ENCODE data around the gene SEMA3D. TPM values are rescaled to one million over a fixed set of nuclear protein-coding genes. Genes with fewer than 3 reads are reported as not detected.

The SEMA3D gene
- total RNA-seq (2022), result 0.91 and 2.0 TPM in 2 replicates
- Bru-seq, nascent RNA, result percentile 22 among the genes with signal in this experiment
- BruChase-seq, experiment 1, labeled RNA remaining after a 6-hour chase, result percentile 21 among the genes with signal in this experiment
- BruChase-seq, experiment 2, labeled RNA remaining after a 2-hour chase, result percentile 16 among the genes with signal in this experiment
- long read RNA-seq, partial matches to known transcripts, result 2 of 4 reads
- long read RNA-seq, other reads (novel, unspliced or antisense), result 2 of 4 reads

- CTCF ChIA-PET, result interaction anchor here (1.0 to 2.3 kb wide), 2 partner anchors 277 to 643 kb away, joined by 3 to 10 read pairs; no protein-coding TSS in a partner anchor
- no TSS peak for BruUV-seq (replicated peaks)
These were observed at the start of gene SEMA3D for GRCh38 chr7:85186521-85187241. Gene SEMA3D (minus strand): TSS chr7:85187056. CDS start chr7:85121891, 65,165 bp downstream.

GRCh38 chr7:85234730-85235129 is 47.9 kb upstream of the SEMA3D start:
- Mint-ChIP-seq H3K4me3 (ENCODE audit: low read depth, unreplicated experiment) (no peak overlapping the region), H3K4me1 (ENCODE audit: low read depth, unreplicated experiment) (no peaks in the 10 kb centered on the region), H3K36me3 (ENCODE audit: insufficient read depth, unreplicated experiment) (no peaks in the 10 kb centered on the region), H3K9me3 (ENCODE audit: low read depth, unreplicated experiment) (no peaks in the 10 kb centered on the region), H3K27me3 (ENCODE audit: unreplicated experiment) (no peaks in the 10 kb centered on the region), H3K27ac (ENCODE audit: unreplicated experiment) (no peak overlapping the region)
- no peak for DNase-seq
- TF ChIP-seq CTCF (IDR thresholded peaks at IDR 0.05; ENCODE audit: unreplicated experiment), result no peak
- BruUV-seq (replicated peaks), result no TSS peak
- CTCF ChIA-PET, result no interaction called here
- intact Hi-C loops (cut with micrococcal nuclease; ENCODE audit: unreplicated experiment), result no loop called here

More at GRCh38 chr7:85186521-85187241, at the start of gene SEMA3D:
- peak; percentile 77 for TF ChIP-seq CTCF (IDR thresholded peaks at IDR 0.05; ENCODE audit: unreplicated experiment)
- Mint-ChIP-seq H3K27ac (ENCODE audit: unreplicated experiment) (peak within 1 kb of the TSS; percentile 22), H3K4me3 (ENCODE audit: low read depth, unreplicated experiment) (peak within 1 kb of the TSS; percentile 96), H3K36me3 (ENCODE audit: insufficient read depth, unreplicated experiment) (peaks cover 16% of the 10 kb centered on the region), H3K9me3 (ENCODE audit: low read depth, unreplicated experiment) (no peaks in the 10 kb centered on the region), H3K4me1 (ENCODE audit: low read depth, unreplicated experiment) (no peaks in the 10 kb centered on the region), H3K27me3 (ENCODE audit: unreplicated experiment) (no peaks in the 10 kb centered on the region)
- peak; percentile 84 for DNase-seq
- intact Hi-C loops (cut with micrococcal nuclease; ENCODE audit: unreplicated experiment), result loop anchor here (2.0 to 5.0 kb wide), 3 partner anchors 368 to 666 kb away; no protein-coding TSS in a partner anchor

GRCh38 chr7:85232068-85232467 is 45.2 kb upstream of the SEMA3D start:
- Mint-ChIP-seq H3K27me3 (ENCODE audit: unreplicated experiment) (no peaks in the 10 kb centered on the region), H3K27ac (ENCODE audit: unreplicated experiment) (no peak overlapping the region), H3K4me3 (ENCODE audit: low read depth, unreplicated experiment) (no peak overlapping the region), H3K4me1 (ENCODE audit: low read depth, unreplicated experiment) (no peaks in the 10 kb centered on the region), H3K36me3 (ENCODE audit: insufficient read depth, unreplicated experiment) (no peaks in the 10 kb centered on the region), H3K9me3 (ENCODE audit: low read depth, unreplicated experiment) (no peaks in the 10 kb centered on the region)
- no TSS peak for BruUV-seq (replicated peaks)
- CTCF ChIA-PET, result no interaction called here
- TF ChIP-seq CTCF (IDR thresholded peaks at IDR 0.05; ENCODE audit: unreplicated experiment), result no peak
- DNase-seq, result no peak
- intact Hi-C loops (cut with micrococcal nuclease; ENCODE audit: unreplicated experiment), result no loop called here

GRCh38 chr7:85230623-85231022 is 43.8 kb upstream of the SEMA3D start:
- Mint-ChIP-seq H3K27ac (ENCODE audit: unreplicated experiment) (no peak overlapping the region), H3K4me1 (ENCODE audit: low read depth, unreplicated experiment) (no peaks in the 10 kb centered on the region), H3K4me3 (ENCODE audit: low read depth, unreplicated experiment) (no peak overlapping the region), H3K27me3 (ENCODE audit: unreplicated experiment) (no peaks in the 10 kb centered on the region), H3K9me3 (ENCODE audit: low read depth, unreplicated experiment) (no peaks in the 10 kb centered on the region), H3K36me3 (ENCODE audit: insufficient read depth, unreplicated experiment) (no peaks in the 10 kb centered on the region)
- no TSS peak for BruUV-seq (replicated peaks)
- no peak for TF ChIP-seq CTCF (IDR thresholded peaks at IDR 0.05; ENCODE audit: unreplicated experiment)
- CTCF ChIA-PET, result no interaction called here
- DNase-seq, result no peak
- intact Hi-C loops (cut with micrococcal nuclease; ENCODE audit: unreplicated experiment), result no loop called here
